Neural cell (in vitro differentiated cells): Measurements from ENCODE around the gene AGMAT. TPM values are rescaled to one million over a fixed set of nuclear protein-coding genes. Genes with fewer than 3 reads are reported as not detected.

Experiments used
- H2AFZ ChIP-seq: fragments of 200-600, 300-800 bp; sonication (generic), shearing (Covaris generic); 2 replicates; pipeline ENCODE4 v1.6.0; 2014; ENCODE audit warnings: low read depth, mild to moderate bottlenecking, antibody characterized with exemption, low read length, moderate library complexity
- H3F3A ChIP-seq: fragments of 200-600 bp; shearing (Covaris generic); 2 replicates; pipeline ENCODE4 v1.6.1; 2016; ENCODE audit warnings: mild to moderate bottlenecking, moderate library complexity, mixed read lengths, antibody characterized with exemption, low read length; ENCODE audit not compliant: insufficient read depth, poor library complexity, severe bottlenecking
- H3K27ac ChIP-seq: fragments of 200-600, 300-800 bp; sonication (generic), shearing (Covaris generic); 2 replicates; pipeline ENCODE4 v1.5.1; 2014; ENCODE audit warnings: mild to moderate bottlenecking, low read length, moderate library complexity
- H3K27me3 ChIP-seq: fragments of 300-800, 200-600 bp; sonication (generic), shearing (Covaris generic); 2 replicates; pipeline ENCODE4 v1.6.0; 2014; ENCODE audit warnings: mild to moderate bottlenecking, low read depth, low read length, moderate library complexity; ENCODE audit not compliant: insufficient read depth
- H3K36me3 ChIP-seq: fragments of 300-800, 200-600 bp; sonication (generic), shearing (Covaris generic); 2 replicates; pipeline ENCODE4 v1.5.1; 2014; ENCODE audit warnings: mild to moderate bottlenecking, antibody characterized with exemption, low read length, moderate library complexity; ENCODE audit not compliant: insufficient read depth
- H3K4me2 ChIP-seq: fragments of 300-800, 200-600 bp; sonication (generic), shearing (Covaris generic); 2 replicates; pipeline ENCODE4 v1.6.0; 2014; ENCODE audit warnings: mild to moderate bottlenecking, low read length
- H3K4me3 ChIP-seq: fragments of 300-800, 200-600 bp; sonication (generic), shearing (Covaris generic); 2 replicates; pipeline ENCODE4 v1.5.1; 2014; ENCODE audit warnings: mild to moderate bottlenecking, low read length, moderate library complexity
- H3K79me2 ChIP-seq: fragments of 200-600 bp; shearing (Covaris generic); replicated peaks from 2 replicates; pipeline ENCODE4 v1.6.0; 2014; ENCODE audit warnings: mild to moderate bottlenecking, low read length, moderate library complexity; ENCODE audit not compliant: insufficient read depth
- H3K9ac ChIP-seq: fragments of 300-800, 200-600 bp; sonication (generic), shearing (Covaris generic); 2 replicates; pipeline ENCODE4 v1.6.1; 2016; ENCODE audit warnings: mild to moderate bottlenecking, low read length, mixed read lengths
- H3K9me2 ChIP-seq: fragments of 200-600 bp; shearing (Covaris generic); 2 replicates; pipeline ENCODE4 v1.6.1; 2016; ENCODE audit warnings: mild to moderate bottlenecking, low read length, mixed read lengths; ENCODE audit not compliant: insufficient read depth
- H3K9me3 ChIP-seq: fragments of 200-600, 300-800 bp; sonication (generic), shearing (Covaris generic); 2 replicates; pipeline ENCODE4 v1.6.1; 2016; ENCODE audit warnings: mild to moderate bottlenecking, mixed run types, low read length, moderate library complexity, mixed read lengths
- H4K20me1 ChIP-seq: fragments of 200-600 bp; shearing (Covaris generic); 2 replicates; pipeline ENCODE4 v1.6.1; 2016; ENCODE audit warnings: mild to moderate bottlenecking, mixed run types; ENCODE audit not compliant: insufficient read depth
- EP300 ChIP-seq: fragments of 450-650 bp; conservative IDR thresholded peaks from 2 replicates; pipeline ENCODE4 v1.6.1; 2014; ENCODE audit warnings: antibody characterized with exemption, mild to moderate bottlenecking, moderate library complexity; ENCODE audit not compliant: poor library complexity, severe bottlenecking
- EZH2 ChIP-seq: fragments of 200-600, 300-800 bp; shearing (Covaris generic), sonication (generic); IDR thresholded peaks from 2 replicates; pipeline ENCODE4 v1.6.1; 2014; ENCODE audit warnings: antibody characterized with exemption, low read length, borderline replicate concordance, mild to moderate bottlenecking; ENCODE audit not compliant: insufficient read depth, poor library complexity, severe bottlenecking
- MXI1 ChIP-seq: fragments of 450-650 bp; conservative IDR thresholded peaks from 2 replicates; pipeline ENCODE4 v1.6.1; 2014; ENCODE audit warnings: antibody characterized with exemption, mild to moderate bottlenecking; ENCODE audit not compliant: poor library complexity, severe bottlenecking
- POLR2AphosphoS5 ChIP-seq: IDR thresholded peaks from 2 replicates; pipeline ENCODE4 v1.6.1; 2012
- RAD21 ChIP-seq: fragments of 450-650 bp; conservative IDR thresholded peaks from 2 replicates; pipeline ENCODE4 v1.6.1; 2014; ENCODE audit warnings: antibody characterized with exemption, mild to moderate bottlenecking, moderate library complexity
- REST ChIP-seq: IDR thresholded peaks from 2 replicates; pipeline ENCODE4 v1.6.1; 2012; ENCODE audit warnings: borderline replicate concordance
- SMC3 ChIP-seq: fragments of 450-650 bp; conservative IDR thresholded peaks from 2 replicates; pipeline ENCODE4 v1.6.1; 2014; ENCODE audit warnings: antibody characterized with exemption, mild to moderate bottlenecking, moderate library complexity; ENCODE audit not compliant: poor library complexity
- TAF1 ChIP-seq: IDR thresholded peaks from 2 replicates; pipeline ENCODE4 v1.6.1; 2012; ENCODE audit warnings: low read depth
- polyA plus RNA-seq: library from polyadenylated mRNA; depleted of rRNA; stranded (reverse); fragments of >200 nt; gene quantifications from 2 replicates; pipeline ENCODE4 v1.2.3, GENCODE V29; 2014
- TF ChIP-seq, protein P1 (sequence below): fragments of 450-650 bp; IDR thresholded peaks from 2 replicates; pipeline ENCODE4 v1.5.1; 2014; ENCODE audit warnings: antibody characterized with exemption, mild to moderate bottlenecking, moderate library complexity; ENCODE audit not compliant: poor library complexity, severe bottlenecking

Gene AGMAT
- polyA plus RNA-seq, 1 donor from 2014 or later = not detected

DNA sequence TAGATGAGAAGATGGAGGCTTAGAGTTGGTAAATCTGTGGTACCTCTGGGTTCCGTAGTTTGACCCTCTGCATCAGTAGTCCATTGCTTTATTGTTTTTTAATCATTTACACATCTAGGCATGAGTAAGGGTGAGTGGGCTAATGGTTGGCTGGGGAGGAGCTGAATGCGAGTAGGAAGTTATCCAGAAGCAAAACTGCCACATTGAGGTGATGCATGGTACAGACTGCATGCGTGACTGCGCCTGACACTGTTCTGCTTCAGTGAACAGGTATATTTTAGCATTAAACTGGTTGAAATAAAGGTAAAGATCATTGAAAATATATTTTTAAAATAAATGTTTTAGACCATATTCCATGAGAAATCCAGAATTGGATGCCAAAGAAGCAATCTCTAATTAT is 53.8 kb downstream of the AGMAT start:
- TF ChIP-seq POLR2AphosphoS5 = no peak
- no peak for TF ChIP-seq SMC3
- no peaks in the 10 kb centered on the region for H3K36me3 ChIP-seq
- H3K4me3 ChIP-seq = no peak overlapping the region
- no peaks in the 10 kb centered on the region for H3K27me3 ChIP-seq
- H4K20me1 ChIP-seq = no peaks in the 10 kb centered on the region
- H3F3A ChIP-seq = peaks cover 6% of the 10 kb centered on the region
- H3K9ac ChIP-seq = no peak overlapping the region
- H3K9me2 ChIP-seq = no peaks in the 10 kb centered on the region
- H2AFZ ChIP-seq = no peak overlapping the region
- no peak overlapping the region for H3K27ac ChIP-seq
- H3K9me3 ChIP-seq = no peaks in the 10 kb centered on the region
- H3K79me2 ChIP-seq = peaks cover 20% of the 10 kb centered on the region
- H3K4me2 ChIP-seq = no peak overlapping the region

DNA sequence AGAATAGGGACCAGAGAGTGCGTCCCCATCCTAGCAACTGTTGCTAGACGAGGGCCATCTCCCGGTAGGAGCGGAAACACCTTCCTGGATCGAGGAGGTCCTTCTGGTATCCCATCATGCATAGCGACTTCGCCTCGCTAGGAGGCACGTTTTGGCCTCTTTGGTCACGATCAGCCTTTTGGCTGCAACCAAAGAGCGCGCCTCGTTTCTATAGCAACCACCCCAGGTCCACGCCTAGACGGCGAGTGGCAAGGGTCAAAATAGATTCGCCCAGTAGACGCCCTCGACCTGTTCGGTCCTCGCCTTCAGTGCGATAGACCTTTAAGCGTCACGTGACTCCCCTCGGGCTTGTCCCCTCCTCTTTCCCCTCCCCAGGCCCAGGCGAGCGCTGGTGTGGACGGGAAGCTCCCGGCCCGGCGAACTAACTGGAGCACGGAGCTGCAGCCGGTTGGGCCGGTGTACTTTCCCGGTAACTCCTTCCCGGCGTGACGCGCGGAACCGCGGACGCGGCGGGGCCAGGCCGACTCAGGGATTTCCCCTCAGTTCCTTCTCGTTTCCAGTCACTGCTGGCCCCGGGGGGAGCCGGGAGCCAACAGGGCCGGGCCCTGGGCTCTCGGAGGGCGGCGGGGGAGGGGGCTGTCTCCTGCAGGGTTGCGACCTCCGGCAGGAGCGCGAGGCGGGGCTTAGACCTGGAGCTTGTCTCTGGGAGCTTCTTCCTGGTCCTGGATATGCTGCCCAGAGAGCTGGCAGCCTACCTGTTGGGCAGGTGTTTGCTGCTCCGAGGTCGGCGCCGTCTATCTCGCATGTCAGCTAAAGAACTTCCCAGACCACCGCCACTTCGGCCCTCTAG is 58.1 kb downstream of the AGMAT start, which contains the start of gene DNAJC16:
Gene DNAJC16, plus strand, starts transcription at position 359 of the 850 bp plus-strand sequence. CDS start 2,258 bp downstream, outside the sequence.
- Histone ChIP-seq H4K20me1 (no peaks in the 10 kb centered on the region), H3F3A (peaks cover 11% of the 10 kb centered on the region), H3K9me3 (no peaks in the 10 kb centered on the region), H2AFZ (peak within 1 kb of the TSS; percentile 86), H3K36me3 (no peaks in the 10 kb centered on the region), H3K27ac (peak within 1 kb of the TSS; percentile 95), H3K9ac (peak within 1 kb of the TSS; percentile 85), H3K27me3 (no peaks in the 10 kb centered on the region), H3K4me3 (peak within 1 kb of the TSS; percentile 95), H3K4me2 (peak within 1 kb of the TSS; percentile 99), H3K9me2 (no peaks in the 10 kb centered on the region), H3K79me2 (peaks cover 31% of the 10 kb centered on the region)
- TF ChIP-seq REST (no peak), RAD21 (peak; percentile 10), SMC3 (peak; percentile 49), EZH2 (no peak), POLR2AphosphoS5 (peak; percentile 89), TAF1 (peak; percentile 41), MXI1 (peak; percentile 89), EP300 (peak; percentile 69)
- TF ChIP-seq, protein P1, sequence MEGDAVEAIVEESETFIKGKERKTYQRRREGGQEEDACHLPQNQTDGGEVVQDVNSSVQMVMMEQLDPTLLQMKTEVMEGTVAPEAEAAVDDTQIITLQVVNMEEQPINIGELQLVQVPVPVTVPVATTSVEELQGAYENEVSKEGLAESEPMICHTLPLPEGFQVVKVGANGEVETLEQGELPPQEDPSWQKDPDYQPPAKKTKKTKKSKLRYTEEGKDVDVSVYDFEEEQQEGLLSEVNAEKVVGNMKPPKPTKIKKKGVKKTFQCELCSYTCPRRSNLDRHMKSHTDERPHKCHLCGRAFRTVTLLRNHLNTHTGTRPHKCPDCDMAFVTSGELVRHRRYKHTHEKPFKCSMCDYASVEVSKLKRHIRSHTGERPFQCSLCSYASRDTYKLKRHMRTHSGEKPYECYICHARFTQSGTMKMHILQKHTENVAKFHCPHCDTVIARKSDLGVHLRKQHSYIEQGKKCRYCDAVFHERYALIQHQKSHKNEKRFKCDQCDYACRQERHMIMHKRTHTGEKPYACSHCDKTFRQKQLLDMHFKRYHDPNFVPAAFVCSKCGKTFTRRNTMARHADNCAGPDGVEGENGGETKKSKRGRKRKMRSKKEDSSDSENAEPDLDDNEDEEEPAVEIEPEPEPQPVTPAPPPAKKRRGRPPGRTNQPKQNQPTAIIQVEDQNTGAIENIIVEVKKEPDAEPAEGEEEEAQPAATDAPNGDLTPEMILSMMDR = peak; percentile 72
